GM19463 (cell line): Measurements from ENCODE around the gene DYNC2H1.
"Not testable (repeated sequence)": the region's sequence is repeated elsewhere in the genome, so short reads cannot be mapped to it uniquely, and the experiment has no call there.

Experiments
- ATAC-seq: cut with Tn5 transposase; IDR thresholded peaks from one replicate; pipeline ENCODE4 v1.9.1; 2021; ENCODE audit warnings: mild to moderate bottlenecking, moderate library complexity; ENCODE audit not compliant: unreplicated experiment

DYNC2H1 gene

DNA sequence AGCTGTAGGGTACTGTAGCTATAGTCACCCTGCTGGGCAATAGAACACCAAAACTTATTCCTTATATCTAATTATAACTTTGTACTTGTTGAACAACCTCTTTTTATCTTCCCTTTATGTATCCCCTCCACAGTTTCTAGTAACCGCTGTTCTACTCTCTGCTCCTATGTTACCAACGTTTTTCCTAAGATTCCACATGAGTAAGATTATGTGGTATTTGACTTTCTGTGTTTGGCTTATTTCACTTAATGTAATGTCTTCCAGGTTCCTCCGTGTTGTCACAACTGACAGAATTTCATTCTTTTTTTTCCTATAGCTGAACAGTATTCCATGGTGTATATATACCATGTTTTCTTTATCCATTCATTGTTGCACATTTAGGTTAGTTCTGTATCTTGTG is 258.4 kb downstream of the DYNC2H1 start:
- no peak for ATAC-seq

DNA sequence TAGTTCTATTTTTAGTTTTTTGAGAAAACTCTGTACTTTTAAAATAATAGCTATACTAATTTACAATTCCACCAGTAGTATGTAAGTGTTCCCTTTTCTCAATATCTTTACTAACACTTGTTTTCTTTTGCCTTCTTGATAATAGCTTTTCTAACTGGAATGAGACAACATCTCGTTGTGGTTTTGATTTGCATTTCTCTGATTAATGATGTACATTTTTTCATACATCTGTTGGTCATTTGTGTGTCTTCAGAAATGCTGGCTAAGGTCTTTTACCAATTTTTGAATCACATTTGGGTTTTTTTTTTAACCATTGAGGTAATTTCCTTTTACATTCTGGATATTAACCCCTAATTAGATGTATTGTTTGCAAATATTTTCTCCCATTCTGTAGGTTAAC is 258.9 kb downstream of the DYNC2H1 start:
- no peak for ATAC-seq

DNA sequence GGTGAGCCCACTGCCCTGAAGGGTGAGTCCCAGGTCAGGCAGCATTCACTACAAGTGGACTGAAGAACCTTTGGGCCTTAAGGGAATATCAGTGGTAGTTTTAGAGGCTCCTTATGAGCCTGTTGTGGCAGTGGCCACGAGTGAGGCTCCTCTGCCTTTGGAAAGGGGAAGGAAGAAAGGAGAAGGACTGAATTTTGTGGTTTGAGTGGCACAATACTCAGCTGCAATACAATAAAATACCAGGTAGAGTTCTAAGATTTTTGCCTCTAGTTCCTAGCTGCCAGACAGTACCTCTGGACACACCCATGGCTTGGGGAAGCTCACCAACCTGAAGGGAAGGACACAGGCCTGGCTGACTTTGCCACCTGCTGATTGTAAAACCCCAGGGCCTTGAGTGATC is 260.9 kb downstream of the DYNC2H1 start:
- ATAC-seq, result no peak

DNA sequence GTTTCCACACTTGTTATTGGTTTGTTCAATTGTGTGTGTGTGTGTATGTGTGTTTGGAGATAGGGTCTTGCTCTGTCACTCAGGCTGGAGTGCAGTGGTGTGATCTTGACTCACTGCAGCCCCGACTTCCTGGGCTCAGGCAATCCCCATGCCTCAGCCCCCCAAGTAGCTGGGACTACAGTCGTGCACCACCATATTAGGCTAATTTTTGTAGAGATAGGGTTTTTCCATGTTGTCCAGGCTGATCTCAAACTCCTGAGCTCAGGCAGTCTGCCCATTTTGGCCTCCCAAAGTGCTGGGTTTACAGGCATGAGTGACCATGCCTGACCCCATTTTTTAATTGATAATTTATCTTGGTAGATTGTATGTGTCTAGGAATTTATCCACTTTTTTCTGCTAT is 263.7 kb downstream of the DYNC2H1 start:
- ATAC-seq, result no peak

DNA sequence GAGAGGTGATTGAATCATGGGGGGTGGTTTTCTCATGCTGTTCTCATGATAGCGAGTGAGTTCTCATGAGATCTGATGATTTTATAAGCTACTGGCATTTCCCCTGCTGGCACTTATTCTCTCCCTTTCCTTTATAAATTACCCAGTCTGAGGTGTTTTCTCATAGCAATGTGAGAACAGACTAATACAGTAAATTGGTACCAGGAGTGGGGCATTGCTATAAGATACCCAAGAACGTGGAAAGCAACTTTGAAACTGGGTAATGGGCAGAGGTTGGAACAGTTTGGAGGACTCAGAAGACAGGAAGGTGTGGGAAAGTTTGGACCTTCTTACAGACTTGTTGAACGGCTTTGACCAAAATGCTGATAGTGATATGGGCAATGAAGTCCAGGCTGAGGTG is 265.0 kb downstream of the DYNC2H1 start:
- ATAC-seq, result not testable (repeated sequence)

DNA sequence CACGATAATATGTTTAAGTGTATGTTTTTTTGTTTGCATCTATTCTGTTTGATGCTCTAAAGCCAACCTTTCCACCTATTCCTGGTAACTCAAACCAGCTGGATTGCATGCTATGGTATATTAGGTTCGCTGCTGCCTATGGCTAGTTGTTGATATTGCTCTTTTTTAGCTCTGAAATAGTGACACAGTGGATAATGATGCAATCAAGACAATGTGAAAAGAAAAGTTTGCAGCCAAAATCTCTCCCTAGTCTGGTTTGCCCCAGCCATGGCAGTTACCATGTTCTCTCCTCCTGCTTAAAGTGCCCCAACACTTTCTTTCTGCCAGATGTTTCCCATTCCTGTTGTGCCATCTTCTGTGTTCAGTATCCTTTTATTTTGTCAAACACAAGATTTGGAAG is 269.7 kb downstream of the DYNC2H1 start:
- no peak for ATAC-seq

DNA sequence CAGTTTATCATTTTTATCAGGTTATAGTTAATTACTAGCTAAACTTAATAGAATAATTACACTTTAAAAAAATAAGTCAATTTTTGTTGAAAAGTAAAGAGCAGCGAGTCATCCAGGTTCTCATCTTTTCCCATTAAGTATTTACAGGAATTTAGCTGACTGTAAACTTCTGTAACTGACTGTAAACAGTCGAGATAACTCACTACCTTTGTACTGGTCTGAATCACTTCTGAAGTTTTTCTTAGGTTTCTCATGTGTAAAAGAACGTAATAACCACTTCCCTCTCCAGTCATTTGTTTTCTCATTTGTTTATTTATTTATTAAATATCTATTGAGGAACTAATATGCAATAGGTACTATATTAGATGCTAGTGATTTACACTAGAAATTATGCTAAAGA is 270.8 kb downstream of the DYNC2H1 start:
- ATAC-seq, result no peak

DNA sequence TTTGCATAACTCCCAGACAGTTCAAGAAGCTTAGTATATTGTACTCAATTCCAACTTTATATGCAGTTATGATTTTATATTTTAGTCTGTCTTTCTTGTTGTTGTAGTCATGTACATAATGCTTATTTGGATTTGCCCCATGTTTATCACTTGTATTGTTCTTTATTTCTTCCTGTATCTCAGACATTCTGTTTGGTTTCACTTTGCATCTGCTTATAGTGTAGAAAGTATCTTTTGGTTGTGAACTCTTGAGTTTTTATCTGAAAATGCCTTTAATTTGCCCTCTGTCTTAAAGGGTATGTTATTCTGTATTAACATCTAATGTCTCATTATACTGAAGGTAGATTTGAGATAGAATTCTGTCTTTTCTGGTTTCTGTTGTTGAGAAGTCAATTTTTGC is 275.4 kb downstream of the DYNC2H1 start:
- no peak for ATAC-seq

DNA sequence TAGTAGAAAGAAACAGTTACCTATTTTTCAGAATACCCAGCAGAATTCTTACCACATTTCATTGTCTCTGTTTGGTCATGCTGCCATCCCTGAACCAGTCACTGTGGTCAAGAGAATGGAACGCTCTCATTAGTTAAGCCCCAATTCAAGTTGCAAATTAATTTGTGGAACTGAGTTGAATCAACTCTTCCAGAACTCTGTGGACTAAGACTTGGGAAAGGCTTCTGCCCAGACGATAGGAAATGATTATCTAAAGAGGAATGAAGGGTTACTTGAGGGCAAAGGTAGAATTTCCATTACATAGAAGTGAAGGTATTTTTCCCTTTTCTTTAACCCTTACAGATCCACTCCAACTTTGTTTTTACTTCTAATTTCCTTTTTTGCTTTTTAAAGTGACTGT is 286.4 kb downstream of the DYNC2H1 start:
- ATAC-seq, result no peak

DNA sequence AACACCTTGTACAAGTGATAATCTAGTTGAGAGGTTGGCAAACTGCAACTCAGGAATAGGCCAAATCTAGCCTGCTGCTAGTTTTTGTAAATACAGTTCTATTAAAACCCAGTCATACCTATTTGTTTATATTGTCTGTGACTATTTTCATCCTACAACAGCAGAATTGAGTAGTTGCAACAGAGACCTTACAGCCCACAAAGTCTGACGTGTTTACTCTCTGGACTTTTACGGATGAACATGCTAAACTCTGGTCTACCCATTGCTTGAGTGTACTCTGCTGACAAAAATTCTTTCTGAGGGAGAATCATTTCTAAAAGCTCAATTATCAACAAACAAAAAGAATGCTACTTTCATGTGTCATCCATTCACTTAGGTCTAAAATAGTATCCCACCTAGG is 287.0 kb downstream of the DYNC2H1 start:
- ATAC-seq, result no peak

DNA sequence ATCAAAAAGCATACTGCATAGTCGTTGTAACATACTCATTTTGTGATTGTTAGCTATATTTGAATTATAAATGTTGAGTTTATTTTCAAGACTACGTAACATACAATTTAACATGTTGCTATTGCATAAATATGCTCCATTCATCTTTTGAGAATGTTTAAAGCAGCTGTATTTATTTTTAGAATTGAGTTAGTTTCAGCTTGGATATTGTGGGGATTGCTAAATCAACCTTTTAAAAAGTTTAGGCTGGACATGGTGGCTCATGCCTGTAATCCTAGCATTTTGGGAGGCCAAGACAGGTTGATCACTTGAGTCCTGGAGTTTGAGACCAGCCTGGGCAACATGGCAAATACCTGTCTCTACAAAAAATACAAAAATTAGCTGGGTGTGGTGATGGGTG is 288.1 kb downstream of the DYNC2H1 start:
- no peak for ATAC-seq

DNA sequence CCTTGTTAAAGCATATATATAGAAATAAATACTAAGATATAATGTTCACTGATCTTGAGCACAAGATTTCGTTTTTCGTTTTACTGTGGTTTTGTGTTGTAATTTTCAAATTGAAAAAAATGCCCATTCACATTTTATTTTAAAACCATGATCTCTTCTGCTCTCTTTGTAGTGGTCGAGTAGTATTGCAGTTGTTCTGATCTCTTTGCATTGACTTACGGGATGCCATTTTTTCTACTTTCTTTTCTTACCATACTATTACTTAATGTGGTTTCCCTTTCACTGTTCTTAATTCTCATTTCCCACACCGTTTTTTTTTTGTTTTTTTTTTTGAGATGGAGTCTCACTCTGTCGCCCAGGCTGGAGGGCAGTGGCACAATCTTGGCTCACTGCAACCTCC is 289.6 kb downstream of the DYNC2H1 start:
- ATAC-seq, result no peak

DNA sequence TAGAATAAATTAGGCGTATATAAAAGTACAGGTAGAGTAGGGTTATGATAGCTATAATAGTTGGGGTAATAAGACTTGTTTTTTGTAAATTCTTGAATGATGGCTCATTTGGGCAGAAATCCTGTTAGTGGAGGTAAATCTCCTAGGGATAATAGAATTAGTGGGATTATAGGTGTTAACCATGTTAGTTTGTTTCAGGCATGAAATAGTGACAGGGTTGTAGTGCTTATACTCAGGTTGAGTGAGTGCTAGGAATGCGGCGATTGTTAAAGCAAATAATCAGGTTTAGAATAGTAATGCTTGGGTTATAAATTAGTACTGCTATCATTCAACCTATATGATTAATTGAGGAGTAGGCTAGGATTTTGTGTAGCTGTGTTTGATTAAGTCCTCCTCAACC is 297.1 kb downstream of the DYNC2H1 start:
- ATAC-seq, result no peak

DNA sequence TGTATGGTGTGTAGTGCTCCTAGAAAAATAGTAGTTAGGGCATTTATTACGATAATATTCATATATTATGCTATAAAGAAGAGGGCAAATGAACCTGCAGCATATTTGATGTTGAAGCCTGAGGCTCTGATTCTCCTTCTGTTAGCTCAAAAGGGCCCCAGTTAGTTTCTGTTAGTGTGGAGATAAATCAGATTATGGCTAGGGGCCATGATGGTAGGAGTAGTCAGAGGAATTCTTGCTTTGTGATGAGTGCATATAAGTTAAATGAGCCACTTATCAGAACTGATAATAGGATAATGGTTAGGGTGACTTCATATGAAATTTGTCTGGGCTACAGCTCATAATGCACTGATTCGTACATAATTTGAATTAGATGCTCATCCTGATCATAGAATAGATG is 298.4 kb downstream of the DYNC2H1 start:
- ATAC-seq, result no peak

DNA sequence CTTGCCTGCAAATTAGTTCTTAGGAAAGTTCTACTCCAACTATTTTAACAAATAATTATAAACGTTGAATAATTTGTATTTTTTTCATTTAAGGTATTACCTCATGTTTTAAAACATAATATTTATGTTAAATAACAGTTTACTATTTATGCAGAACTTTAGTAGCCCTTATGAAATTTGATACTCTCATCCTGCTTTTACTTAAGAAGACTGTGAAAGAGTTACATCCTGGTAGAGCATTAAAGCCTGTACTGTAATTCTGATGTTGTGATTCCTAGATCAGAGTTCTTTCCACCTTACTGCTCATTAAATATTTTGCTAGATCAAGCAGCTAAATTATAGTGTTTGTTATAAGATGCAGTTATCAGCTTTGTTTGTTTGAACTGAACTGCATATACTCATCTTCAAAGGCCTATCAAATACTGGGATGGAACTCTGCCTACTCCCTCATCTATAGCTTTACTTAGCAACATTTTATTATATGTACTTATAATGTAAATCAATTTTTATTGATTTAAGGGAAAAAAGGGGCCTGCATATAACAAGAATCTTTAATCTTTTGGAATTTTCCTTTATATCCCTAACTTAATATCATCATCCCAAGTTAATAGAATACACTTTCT is 304.2 kb downstream of the DYNC2H1 start:
- no peak for ATAC-seq

DNA sequence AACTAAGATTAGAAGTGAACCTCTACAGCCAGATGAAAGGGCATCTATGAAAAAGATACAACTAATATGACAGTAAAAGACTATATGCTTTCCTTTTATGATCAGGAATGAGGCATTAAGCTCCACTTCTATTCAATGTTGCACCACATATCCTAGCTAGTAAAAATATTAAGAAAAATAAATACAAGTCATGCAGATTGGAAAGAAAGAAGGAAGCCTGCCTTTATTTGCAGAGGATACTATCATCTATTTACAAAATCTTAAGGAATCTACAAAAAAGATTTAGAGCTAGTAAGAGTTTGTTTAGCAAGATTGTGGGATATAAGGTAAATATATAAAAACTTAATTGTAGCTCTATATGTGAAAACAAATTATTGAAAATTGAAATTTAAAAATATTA is 308.8 kb downstream of the DYNC2H1 start:
- ATAC-seq, result no peak

DNA sequence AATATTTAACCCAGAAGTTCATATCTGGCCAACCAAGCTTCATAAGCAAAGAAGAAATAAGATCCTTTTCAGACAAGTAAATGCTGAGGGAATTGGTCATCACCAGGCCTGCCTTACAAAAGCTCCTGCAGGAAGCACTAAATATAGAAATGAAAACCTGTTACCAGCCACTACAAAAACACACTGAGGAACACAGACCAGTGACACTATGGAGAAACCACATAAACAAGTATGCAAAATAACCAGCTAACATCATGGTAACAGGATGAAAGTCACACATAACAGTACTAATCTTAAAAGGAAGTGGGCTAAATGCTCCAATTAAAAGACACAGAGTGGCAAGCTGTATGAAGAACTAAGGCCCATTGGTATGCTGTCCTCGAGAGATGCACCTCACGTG is 311.4 kb downstream of the DYNC2H1 start:
- ATAC-seq, result no peak

DNA sequence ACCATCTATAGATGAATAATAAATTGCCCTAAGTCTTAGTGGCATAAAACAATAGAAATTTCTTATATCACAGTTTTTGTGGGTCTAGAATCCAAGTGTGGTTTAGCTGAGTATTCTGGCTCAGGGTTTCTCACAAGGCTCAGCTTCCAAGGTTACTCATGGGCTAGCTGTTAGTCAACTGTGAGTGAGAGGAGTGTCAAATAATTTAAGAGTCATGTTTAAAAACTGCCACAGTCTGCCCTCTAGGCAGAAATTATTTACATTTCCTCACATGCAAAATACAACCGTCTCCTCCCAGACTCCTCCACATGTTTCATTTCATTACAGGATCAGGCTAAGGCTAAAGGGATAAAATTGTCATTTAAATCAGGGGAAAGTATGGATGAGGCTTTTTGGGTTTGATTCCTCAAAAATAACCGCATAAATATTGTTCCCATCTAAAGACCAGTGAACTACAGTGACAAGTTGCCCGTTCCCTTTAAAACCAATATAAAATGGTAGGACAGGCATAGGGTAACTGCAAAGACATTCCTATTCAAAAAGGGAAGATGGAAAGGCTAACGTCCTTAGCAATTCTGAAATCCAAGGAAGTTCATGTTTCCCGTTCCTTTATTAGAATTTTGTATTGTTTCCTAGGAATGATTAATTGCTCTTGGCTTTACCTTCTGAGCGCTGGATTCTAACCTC is 324.3 kb downstream of the DYNC2H1 start:
- no peak for ATAC-seq

DNA sequence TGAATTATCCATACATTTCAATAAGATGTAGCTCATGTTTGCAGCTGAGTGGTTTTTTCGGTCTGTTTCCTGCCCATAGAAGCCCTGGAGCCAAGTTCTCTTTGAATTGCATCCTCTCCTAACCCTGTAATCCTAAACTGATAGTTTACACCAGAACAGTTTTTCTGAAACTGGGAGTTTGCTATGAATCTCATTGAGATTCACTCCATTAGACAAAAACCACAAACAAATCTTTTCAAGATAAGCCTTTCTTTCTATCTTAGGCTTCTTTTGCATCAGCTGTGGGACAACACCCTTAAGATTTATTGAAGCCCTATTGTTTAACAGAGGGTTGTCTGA is 324.8 kb downstream of the DYNC2H1 start:
- ATAC-seq, result no peak

DNA sequence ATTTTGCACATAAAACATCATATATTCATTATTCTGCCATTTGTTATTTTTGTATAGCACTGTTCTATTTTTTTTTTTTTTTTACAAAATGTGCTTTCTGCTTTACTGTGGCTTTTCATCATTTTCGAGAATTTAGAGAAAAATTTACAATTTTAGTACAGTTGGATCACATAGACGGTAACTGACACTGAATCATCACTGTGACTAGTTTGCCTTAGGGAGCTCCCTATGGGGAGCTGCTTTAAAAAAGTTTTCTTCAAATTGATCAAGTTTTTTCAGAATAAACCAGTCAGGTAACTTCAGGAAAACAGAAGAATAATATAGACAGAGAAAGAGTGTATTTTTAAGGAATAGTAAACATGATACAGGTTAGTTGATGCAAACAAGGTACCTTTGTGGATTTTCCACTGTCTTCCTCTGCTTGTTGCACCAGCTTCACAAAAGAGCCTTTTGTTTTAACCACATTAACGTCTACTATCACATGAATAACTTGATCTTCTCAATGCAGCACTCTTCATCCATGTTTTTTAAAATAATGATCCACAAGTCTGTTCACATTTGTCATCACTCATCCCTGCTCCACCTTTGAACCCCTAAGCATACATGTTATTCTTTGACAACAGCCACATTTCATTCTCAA is 327.0 kb downstream of the DYNC2H1 start:
- ATAC-seq, result no peak

DNA sequence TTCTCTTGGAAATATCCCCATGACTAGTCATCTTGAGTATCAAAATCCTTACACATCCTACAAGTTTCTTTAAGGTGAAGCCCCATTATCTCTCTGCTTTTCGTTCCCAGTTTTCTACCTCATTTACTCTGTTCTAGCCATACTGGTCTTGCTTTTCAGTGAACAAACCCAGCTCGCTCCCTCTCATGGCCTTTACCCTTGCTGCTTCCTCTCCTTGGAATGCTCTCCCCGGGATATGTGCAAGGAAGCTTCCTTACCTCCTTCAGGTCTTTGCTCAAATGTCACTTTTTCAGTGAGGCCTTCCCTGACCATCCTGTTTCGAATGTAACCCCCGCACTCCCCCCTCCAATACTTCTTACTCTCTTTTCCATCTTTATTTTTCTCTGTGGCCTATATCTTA is 331.8 kb downstream of the DYNC2H1 start:
- no peak for ATAC-seq

DNA sequence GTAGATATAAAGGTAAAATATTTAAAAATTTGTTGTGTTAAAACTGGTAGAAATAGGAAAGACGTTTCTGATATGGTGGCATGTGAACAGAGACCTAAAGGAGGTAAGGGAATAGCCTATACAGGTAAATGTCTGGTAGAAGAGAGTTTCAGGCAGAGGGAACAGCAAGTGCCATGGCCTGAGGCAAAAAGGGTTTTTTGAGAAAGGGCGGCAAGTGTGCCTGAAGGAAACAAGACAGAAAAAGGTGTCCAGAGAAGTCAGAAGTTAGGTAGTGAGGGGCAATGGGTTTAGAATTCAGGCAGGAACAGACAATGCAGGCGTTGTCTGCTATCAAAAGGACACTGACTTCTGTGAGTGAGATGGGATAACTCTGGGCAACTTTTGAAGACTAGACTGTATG is 339.7 kb downstream of the DYNC2H1 start:
- no peak for ATAC-seq

DNA sequence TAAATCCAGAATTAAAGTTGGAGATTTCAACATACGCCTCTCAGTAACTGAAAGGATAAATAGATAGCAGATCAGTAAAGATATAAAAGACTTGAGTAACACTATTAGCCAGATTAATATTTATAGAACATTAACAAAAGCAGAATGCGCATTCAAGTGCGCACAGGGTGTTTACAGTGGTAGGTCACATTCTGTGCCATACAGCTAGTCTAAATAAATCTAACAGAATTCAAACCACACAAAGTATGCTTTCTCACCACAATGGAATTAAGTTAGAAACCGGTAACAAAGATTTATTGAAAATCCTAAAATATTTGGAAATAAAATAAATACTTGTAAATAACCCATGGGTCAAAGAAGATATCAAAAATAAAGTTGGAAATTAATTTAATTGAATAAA is 341.0 kb downstream of the DYNC2H1 start:
- no peak for ATAC-seq
